GM12878 (cell line): ENCODE measurements around the gene PCDH15. TPM values are rescaled to one million over a fixed set of nuclear protein-coding genes. Genes with fewer than 3 reads are reported as not detected.

Source experiments
- ATAC-seq: fragments of 200-7000 bp; cut with Tn5 transposase; 3 replicates; pipeline ENCODE4 v1.9.1; 2020; ENCODE audit warnings: mild to moderate bottlenecking, moderate library complexity
- BruUV-seq: library from RNA; stranded (reverse); fragments of 400-500 nt; replicated peaks from 2 replicates; lab custom pipeline; 2021; lab: Mats Ljungman, UMichigan
- CTCF ChIA-PET: fragments of 300-600 bp; sonication (Branson Sonifier 250); formaldehyde crosslinking; extraction: SDS; loops from one replicate; lab custom pipeline; 2021; ENCODE audit warnings: inconsistent platforms; lab: Yijun Ruan, JAX
- POLR2A ChIA-PET: fragments of 350-600 bp; formaldehyde crosslinking; extraction: SDS; loops from one replicate; lab custom pipeline; 2021; ENCODE audit warnings: inconsistent platforms; lab: Charles Lee
- RAD21 ChIA-PET: fragments of 300-600 bp; sonication (Branson Sonifier 250); formaldehyde crosslinking; loops from one replicate; lab custom pipeline; 2023; ENCODE audit warnings: antibody characterized with exemption; ENCODE audit not compliant: unreplicated experiment; lab: Charles Lee
- SMC1A ChIA-PET: fragments of 300-600 bp; sonication (Branson Sonifier 250); formaldehyde crosslinking; loops from one replicate; lab custom pipeline; 2023; ENCODE audit not compliant: unreplicated experiment, uncharacterized antibody; lab: Charles Lee
- DNase-seq: peaks from one replicate; pipeline ENCODE4 v3.0.0-alpha.2; 2011; ENCODE audit warnings: low read depth, low spot score
- FAIRE-seq: peaks from 3 replicates; lab custom pipeline; 2011; peaks lifted over from hg19 to GRCh38; lab: Jason Lieb, UNC
- H2AFZ ChIP-seq: 2 replicates; pipeline ENCODE4 v1.6.0; 2011; ENCODE audit warnings: low read depth, low read length, control low read depth; ENCODE audit not compliant: control insufficient read depth
- H3K27ac ChIP-seq: 2 replicates; pipeline ENCODE4 v1.5.1; 2011; ENCODE audit warnings: control low read depth; ENCODE audit not compliant: control insufficient read depth, insufficient read depth
- H3K27me3 ChIP-seq, 2 experiments: replicated peaks in 1 of 2; 2 replicates each; pipeline versions ENCODE4 v1.6.0 to v1.6.1; 2011; ENCODE audit warnings: low read length in 1 of 2; ENCODE audit not compliant: control insufficient read depth in 2 of 2, insufficient read depth in 2 of 2
- H3K36me3 ChIP-seq, 2 experiments: 2 replicates each; pipeline ENCODE4 v1.5.1; 2011; ENCODE audit warnings: low read length in 1 of 2; ENCODE audit not compliant: control insufficient read depth in 2 of 2, insufficient read depth in 2 of 2
- H3K4me1 ChIP-seq: 2 replicates; pipeline ENCODE4 v1.6.1; 2011; ENCODE audit warnings: mild to moderate bottlenecking, low read length, moderate library complexity, mixed read lengths; ENCODE audit not compliant: control insufficient read depth, insufficient read depth
- H3K4me2 ChIP-seq: 2 replicates; pipeline ENCODE4 v1.6.0; 2011; ENCODE audit warnings: control low read depth; ENCODE audit not compliant: control insufficient read depth, insufficient read depth
- H3K4me3 ChIP-seq: fragments of 200-600 bp; sonication (generic); 2 replicates; pipeline ENCODE4 v1.5.1; 2016
- H3K79me2 ChIP-seq: 2 replicates; pipeline ENCODE4 v1.6.0; 2011; ENCODE audit warnings: low read length; ENCODE audit not compliant: control insufficient read depth, insufficient read depth
- H3K9ac ChIP-seq: 2 replicates; pipeline ENCODE4 v1.8.0; 2011; ENCODE audit warnings: low read length, control low read depth, mixed read lengths; ENCODE audit not compliant: control insufficient read depth, insufficient read depth
- H3K9me3 ChIP-seq: replicated peaks from 3 replicates; pipeline ENCODE4 v1.5.1; 2011; ENCODE audit warnings: mild to moderate bottlenecking, low read length; ENCODE audit not compliant: control insufficient read depth, insufficient read depth
- H4K20me1 ChIP-seq: 2 replicates; pipeline ENCODE4 v1.6.0; 2011; ENCODE audit not compliant: control insufficient read depth, insufficient read depth
- GATAD2B ChIP-seq: fragments of 450-650 bp; conservative IDR thresholded peaks from 2 replicates; pipeline ENCODE4 v1.6.1; 2017; ENCODE audit warnings: low read depth, mild to moderate bottlenecking, moderate library complexity
- HDGF ChIP-seq: fragments of 450-650 bp; IDR thresholded peaks from 2 replicates; pipeline ENCODE4 v1.6.1; 2016; ENCODE audit warnings: antibody characterized with exemption
- POLR2A ChIP-seq: IDR thresholded peaks from 2 replicates; pipeline ENCODE4 v1.6.1; 2011; ENCODE audit warnings: low read depth, mild to moderate bottlenecking, low read length
- PRDM15 ChIP-seq: fragments of 450-650 bp; formaldehyde crosslinking; IDR thresholded peaks from 2 replicates; pipeline ENCODE4 v1.4.0; 2020; ENCODE audit warnings: mild to moderate bottlenecking, moderate library complexity
- RFX5 ChIP-seq: IDR thresholded peaks from 2 replicates; pipeline ENCODE4 v1.6.1; 2011; ENCODE audit warnings: low read depth, low read length, improper control_type of control experiment
- SKIL ChIP-seq: fragments of 450-650 bp; IDR thresholded peaks from 2 replicates; pipeline ENCODE4 v1.6.1; 2017; ENCODE audit warnings: mild to moderate bottlenecking, low read depth, inconsistent platforms; ENCODE audit not compliant: poor library complexity, severe bottlenecking
- SUPT20H ChIP-seq: IDR thresholded peaks from 2 replicates; pipeline ENCODE4 v1.6.1; 2011; ENCODE audit warnings: low read depth, mild to moderate bottlenecking, low read length, moderate library complexity, borderline replicate concordance; ENCODE audit not compliant: control insufficient read depth
- WGBS: methylation state at CpG from one replicate; pipeline ENCODE4 v1.1.6; 2016; ENCODE audit warnings: low lambda C conversion rate; ENCODE audit not compliant: insufficient replicate concordance, insufficient coverage; ENCODE audit errors: missing lambda C conversion rate; 5-methylcytosine and 5-hydroxymethylcytosine counted together
- in situ Hi-C: fragments of 300-500 bp; cut with MboI; formaldehyde crosslinking; loops from 9 replicates; pipeline ENCODE4 v1.14.3; 2018; ENCODE audit warnings: mixed read lengths
- intact Hi-C: fragments of 100-400 bp; cut with micrococcal nuclease; formaldehyde crosslinking; loops from one replicate; pipeline ENCODE4 v1.14.2; 2022; ENCODE audit not compliant: unreplicated experiment
- polyA plus RNA-seq, 11 experiments: library from polyadenylated mRNA; depleted of rRNA in 4 of 11; unstranded in 6 of 11; stranded (reverse) in 5 of 11; fragments of >200 nt; fragmentation: Nextera tagmentation in 4 of 11; fragmentation: Illumina TruSeq in 1 of 11; extraction: Ambion mirVana in 4 of 11; extraction: Trizol in 1 of 11; gene quantifications; 1 replicate in 1 of 11; 2 replicates in 10 of 11; pipeline versions ENCODE4 v1.2.1 to v1.2.3, GENCODE V29; 2011 to 2016; ENCODE audit warnings: inconsistent platforms in 2 of 11, missing spikeins in 2 of 11, low read depth in 1 of 11
- total RNA-seq, 4 experiments: library from RNA; depleted of rRNA in 3 of 4; stranded (reverse); fragments of >200 nt in 3 of 4; fragmentation: Illumina TruSeq in 1 of 4; extraction: Trizol in 1 of 4; gene quantifications; 2 replicates each; pipeline versions ENCODE4 v1.2.1 to v1.2.3, GENCODE V29; 2013 to 2021
- TF ChIP-seq, protein P1 (sequence below): IDR thresholded peaks from 2 replicates; pipeline ENCODE4 v1.6.1; 2012; ENCODE audit warnings: low read depth, low read length, improper control_type of control experiment
- TF ChIP-seq, protein P2 (sequence below): fragments of 450-650 bp; IDR thresholded peaks from 2 replicates; pipeline ENCODE4 v1.6.1; 2018; ENCODE audit warnings: borderline replicate concordance, mild to moderate bottlenecking; ENCODE audit not compliant: partially characterized antibody
- TF ChIP-seq, protein P3 (sequence below): fragments of 450-650 bp; IDR thresholded peaks from 2 replicates; pipeline ENCODE4 v1.6.1; 2017; ENCODE audit warnings: mild to moderate bottlenecking, moderate library complexity

PCDH15 gene
- total and polyA plus RNA-seq, 10 of the 15 experiments (the other 5 are each of a cell fraction or from before 2014, with no cell fraction given) = 0.03 to 0.52 (median 0.07) TPM; not detected in 6

DNA sequence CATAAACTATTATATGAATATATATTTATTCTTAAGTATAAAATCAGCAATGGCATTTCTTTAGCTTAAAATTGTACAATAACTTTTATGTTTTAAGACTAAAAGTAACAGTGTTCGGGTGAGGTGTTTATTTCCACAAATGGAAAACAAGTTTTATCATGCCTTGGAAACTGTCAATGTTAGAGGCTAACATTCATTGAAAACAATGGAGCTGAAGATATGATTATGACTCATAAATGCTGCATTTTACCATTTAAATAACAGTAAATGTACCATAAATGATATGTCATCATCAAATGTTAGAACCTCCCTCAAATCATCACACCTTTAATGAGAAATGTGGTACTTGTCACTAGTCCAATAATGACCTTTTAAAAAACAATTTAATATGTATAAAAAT is 897.3 kb downstream of the PCDH15 start:
- Histone ChIP-seq H4K20me1 (no peaks in the 10 kb centered on the region), H3K27me3 (no peaks in the 10 kb centered on the region), H3K4me2 (no peak overlapping the region), H3K4me1 (no peaks in the 10 kb centered on the region), H2AFZ (no peak overlapping the region), H3K9me3 (no peaks in the 10 kb centered on the region), H3K79me2 (no peaks in the 10 kb centered on the region), H3K9ac (no peak overlapping the region), H3K36me3 (no peaks in the 10 kb centered on the region), H3K4me3 (no peak overlapping the region), H3K27ac (no peak overlapping the region)
- no peak for FAIRE-seq
- RAD21 ChIA-PET = no interaction called here
- no peak for ATAC-seq
- intact Hi-C loops = no loop called here
- POLR2A ChIA-PET = interaction anchor here (0.7 kb wide), 1 partner anchor 48 kb away, joined by 4 read pairs; no protein-coding TSS in a partner anchor
- DNase-seq = no peak
- SMC1A ChIA-PET = no interaction called here
- CTCF ChIA-PET = no interaction called here
- 0% methylated on average over 1 of the region's 1 CpG for WGBS
- in situ Hi-C loops = no loop called here
- no TSS peak for BruUV-seq
- no peak for TF ChIP-seq GATAD2B
- no peak for TF ChIP-seq RFX5
- TF ChIP-seq SKIL = no peak
- no peak for TF ChIP-seq POLR2A
- TF ChIP-seq SUPT20H = no peak
- TF ChIP-seq, protein P1, sequence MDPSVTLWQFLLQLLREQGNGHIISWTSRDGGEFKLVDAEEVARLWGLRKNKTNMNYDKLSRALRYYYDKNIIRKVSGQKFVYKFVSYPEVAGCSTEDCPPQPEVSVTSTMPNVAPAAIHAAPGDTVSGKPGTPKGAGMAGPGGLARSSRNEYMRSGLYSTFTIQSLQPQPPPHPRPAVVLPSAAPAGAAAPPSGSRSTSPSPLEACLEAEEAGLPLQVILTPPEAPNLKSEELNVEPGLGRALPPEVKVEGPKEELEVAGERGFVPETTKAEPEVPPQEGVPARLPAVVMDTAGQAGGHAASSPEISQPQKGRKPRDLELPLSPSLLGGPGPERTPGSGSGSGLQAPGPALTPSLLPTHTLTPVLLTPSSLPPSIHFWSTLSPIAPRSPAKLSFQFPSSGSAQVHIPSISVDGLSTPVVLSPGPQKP = no peak
- TF ChIP-seq, protein P2, sequence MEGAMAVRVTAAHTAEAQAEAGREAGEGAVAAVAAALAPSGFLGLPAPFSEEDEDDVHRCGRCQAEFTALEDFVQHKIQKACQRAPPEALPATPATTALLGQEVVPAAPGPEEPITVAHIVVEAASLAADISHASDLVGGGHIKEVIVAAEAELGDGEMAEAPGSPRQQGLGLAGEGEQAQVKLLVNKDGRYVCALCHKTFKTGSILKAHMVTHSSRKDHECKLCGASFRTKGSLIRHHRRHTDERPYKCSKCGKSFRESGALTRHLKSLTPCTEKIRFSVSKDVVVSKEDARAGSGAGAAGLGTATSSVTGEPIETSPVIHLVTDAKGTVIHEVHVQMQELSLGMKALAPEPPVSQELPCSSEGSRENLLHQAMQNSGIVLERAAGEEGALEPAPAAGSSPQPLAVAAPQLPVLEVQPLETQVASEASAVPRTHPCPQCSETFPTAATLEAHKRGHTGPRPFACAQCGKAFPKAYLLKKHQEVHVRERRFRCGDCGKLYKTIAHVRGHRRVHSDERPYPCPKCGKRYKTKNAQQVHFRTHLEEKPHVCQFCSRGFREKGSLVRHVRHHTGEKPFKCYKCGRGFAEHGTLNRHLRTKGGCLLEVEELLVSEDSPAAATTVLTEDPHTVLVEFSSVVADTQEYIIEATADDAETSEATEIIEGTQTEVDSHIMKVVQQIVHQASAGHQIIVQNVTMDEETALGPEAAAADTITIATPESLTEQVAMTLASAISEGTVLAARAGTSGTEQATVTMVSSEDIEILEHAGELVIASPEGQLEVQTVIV = no peak
- no peak for TF ChIP-seq PRDM15 (CRISPR knock-in tag)
- TF ChIP-seq, protein P3, sequence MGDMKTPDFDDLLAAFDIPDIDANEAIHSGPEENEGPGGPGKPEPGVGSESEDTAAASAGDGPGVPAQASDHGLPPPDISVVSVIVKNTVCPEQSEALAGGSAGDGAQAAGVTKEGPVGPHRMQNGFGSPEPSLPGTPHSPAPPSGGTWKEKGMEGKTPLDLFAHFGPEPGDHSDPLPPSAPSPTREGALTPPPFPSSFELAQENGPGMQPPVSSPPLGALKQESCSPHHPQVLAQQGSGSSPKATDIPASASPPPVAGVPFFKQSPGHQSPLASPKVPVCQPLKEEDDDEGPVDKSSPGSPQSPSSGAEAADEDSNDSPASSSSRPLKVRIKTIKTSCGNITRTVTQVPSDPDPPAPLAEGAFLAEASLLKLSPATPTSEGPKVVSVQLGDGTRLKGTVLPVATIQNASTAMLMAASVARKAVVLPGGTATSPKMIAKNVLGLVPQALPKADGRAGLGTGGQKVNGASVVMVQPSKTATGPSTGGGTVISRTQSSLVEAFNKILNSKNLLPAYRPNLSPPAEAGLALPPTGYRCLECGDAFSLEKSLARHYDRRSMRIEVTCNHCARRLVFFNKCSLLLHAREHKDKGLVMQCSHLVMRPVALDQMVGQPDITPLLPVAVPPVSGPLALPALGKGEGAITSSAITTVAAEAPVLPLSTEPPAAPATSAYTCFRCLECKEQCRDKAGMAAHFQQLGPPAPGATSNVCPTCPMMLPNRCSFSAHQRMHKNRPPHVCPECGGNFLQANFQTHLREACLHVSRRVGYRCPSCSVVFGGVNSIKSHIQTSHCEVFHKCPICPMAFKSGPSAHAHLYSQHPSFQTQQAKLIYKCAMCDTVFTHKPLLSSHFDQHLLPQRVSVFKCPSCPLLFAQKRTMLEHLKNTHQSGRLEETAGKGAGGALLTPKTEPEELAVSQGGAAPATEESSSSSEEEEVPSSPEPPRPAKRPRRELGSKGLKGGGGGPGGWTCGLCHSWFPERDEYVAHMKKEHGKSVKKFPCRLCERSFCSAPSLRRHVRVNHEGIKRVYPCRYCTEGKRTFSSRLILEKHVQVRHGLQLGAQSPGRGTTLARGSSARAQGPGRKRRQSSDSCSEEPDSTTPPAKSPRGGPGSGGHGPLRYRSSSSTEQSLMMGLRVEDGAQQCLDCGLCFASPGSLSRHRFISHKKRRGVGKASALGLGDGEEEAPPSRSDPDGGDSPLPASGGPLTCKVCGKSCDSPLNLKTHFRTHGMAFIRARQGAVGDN = no peak
- no peak for TF ChIP-seq HDGF
